Measurements from ENCODE around the gene SSH2. TPM values are rescaled to one million over a fixed set of nuclear protein-coding genes. Genes with fewer than 3 reads are reported as not detected.
"Not testable (repeated sequence)": the region's sequence is repeated elsewhere in the genome, so short reads cannot be mapped to it uniquely, and the experiment has no call there.

Gene SSH2
- polyA plus RNA-seq, 3 donors = 31.9 to 66.6 (median 54.0) TPM

DNA sequence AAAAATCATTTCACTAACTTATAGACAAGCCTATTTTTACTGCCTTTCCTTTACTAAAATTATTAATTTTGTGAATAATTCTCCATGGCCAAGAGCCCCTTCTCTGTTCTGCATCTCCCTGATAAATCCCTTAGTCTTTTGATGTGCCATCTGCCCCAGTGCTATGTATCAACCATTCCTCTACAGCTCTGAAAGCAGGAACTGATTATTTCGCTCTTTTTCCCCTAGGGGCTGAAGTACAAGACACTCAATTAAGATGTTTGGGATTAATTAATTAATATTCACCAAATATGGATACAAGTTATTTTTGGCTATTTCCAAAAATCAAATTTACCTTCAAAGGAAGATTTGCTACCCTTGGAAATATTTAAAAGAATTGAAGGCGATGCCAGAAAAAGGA is 26.6 kb downstream of the SSH2 start:
- Histone ChIP-seq H3K9ac (ENCODE audit: insufficient read depth, low read length, poor library complexity, severe bottlenecking) (no peak overlapping the region), H3K36me3 (replicated peaks in 1 of 2; ENCODE audit: control insufficient read depth in 1 of 2, insufficient read depth in 2 of 2, low read length in 2 of 2) (no peaks in the 10 kb centered on the region), H3K4me2 (replicated peaks; ENCODE audit: extremely low read depth, low read length, poor library complexity, severe bottlenecking) (no peak overlapping the region), H3K4me3 (replicated peaks in 1 of 3; ENCODE audit: low read depth in 2 of 3, low read length in 3 of 3) (no peak overlapping the region), H2AFZ (ENCODE audit: insufficient read depth, low read depth, low read length, poor library complexity, severe bottlenecking) (no peak overlapping the region), H3K4me1 (ENCODE audit: control insufficient read depth in 1 of 2, insufficient read depth in 2 of 2, low read length in 2 of 2) (no peaks in the 10 kb centered on the region), H3K27ac (ENCODE audit: low read depth in 1 of 2, low read length in 2 of 2) (no peak overlapping the region), H3K9me3 (replicated peaks in 1 of 2; ENCODE audit: control insufficient read depth in 1 of 2, insufficient read depth in 1 of 2, low read length in 2 of 2) (peaks cover 0 to 10% of the 10 kb centered on the region in 2 donors), H4K20me1 (ENCODE audit: insufficient read depth, low read length) (peaks cover 20% of the 10 kb centered on the region), H3K27me3 (ENCODE audit: control insufficient read depth in 2 of 2, insufficient read depth in 2 of 2, low read length in 2 of 2) (no peaks in the 10 kb centered on the region), H3K79me2 (ENCODE audit: insufficient read depth, low read length) (peaks cover 63% of the 10 kb centered on the region)
- Mint-ChIP-seq H3K9me3 (peaks cover 5 to 18% (median 8%) of the 10 kb centered on the region in 7 donors), H3K36me3 (peaks cover 5 to 16% of the 10 kb centered on the region in 2 donors), H3K4me3 (no peak overlapping the region), H3K27ac (peak overlapping the region in 1 of 7 donors; percentile 83), H3K27me3 (ENCODE audit: low read depth in 3 of 3) (no peaks in the 10 kb centered on the region), H3K4me1 (peaks cover 7% of the 10 kb centered on the region)
- TF ChIP-seq, protein P1, sequence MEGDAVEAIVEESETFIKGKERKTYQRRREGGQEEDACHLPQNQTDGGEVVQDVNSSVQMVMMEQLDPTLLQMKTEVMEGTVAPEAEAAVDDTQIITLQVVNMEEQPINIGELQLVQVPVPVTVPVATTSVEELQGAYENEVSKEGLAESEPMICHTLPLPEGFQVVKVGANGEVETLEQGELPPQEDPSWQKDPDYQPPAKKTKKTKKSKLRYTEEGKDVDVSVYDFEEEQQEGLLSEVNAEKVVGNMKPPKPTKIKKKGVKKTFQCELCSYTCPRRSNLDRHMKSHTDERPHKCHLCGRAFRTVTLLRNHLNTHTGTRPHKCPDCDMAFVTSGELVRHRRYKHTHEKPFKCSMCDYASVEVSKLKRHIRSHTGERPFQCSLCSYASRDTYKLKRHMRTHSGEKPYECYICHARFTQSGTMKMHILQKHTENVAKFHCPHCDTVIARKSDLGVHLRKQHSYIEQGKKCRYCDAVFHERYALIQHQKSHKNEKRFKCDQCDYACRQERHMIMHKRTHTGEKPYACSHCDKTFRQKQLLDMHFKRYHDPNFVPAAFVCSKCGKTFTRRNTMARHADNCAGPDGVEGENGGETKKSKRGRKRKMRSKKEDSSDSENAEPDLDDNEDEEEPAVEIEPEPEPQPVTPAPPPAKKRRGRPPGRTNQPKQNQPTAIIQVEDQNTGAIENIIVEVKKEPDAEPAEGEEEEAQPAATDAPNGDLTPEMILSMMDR (IDR thresholded peaks at IDR 0.05) = no peak
- intact Hi-C loops (cut with micrococcal nuclease) = no loop called here
- WGBS (ENCODE audit: insufficient coverage) = no CpG with 5 or more reads among the region's 2 CpGs
- DNase-seq = no peak

DNA sequence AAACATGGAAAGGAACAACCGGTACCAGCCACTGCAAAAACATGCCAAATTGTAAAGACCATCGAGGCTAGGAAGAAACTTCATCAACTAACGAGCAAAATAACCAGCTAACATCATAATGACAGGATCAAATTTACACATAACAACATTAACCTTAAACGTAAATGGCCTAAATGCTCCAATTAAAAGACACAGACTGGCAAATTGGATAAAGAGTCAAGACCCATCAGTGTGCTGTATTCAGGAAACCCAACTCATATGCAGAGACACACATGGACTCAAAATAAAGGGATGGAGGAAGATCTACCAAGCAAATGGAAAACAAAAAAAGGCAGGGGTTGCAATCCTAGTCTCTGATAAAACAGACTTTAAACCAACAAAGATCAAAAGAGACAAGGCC is 32.9 kb downstream of the SSH2 start:
- H3K27me3 ChIP-seq (ENCODE audit: control insufficient read depth in 2 of 2, insufficient read depth in 2 of 2, low read length in 2 of 2); intact Hi-C loops (cut with micrococcal nuclease); H3K36me3 Mint-ChIP-seq; H3K27ac ChIP-seq (ENCODE audit: low read depth in 1 of 2, low read length in 2 of 2); H3K27me3 Mint-ChIP-seq (ENCODE audit: low read depth in 3 of 3); H4K20me1 ChIP-seq (ENCODE audit: insufficient read depth, low read length); H3K4me2 ChIP-seq (replicated peaks; ENCODE audit: extremely low read depth, low read length, poor library complexity, severe bottlenecking); H2AFZ ChIP-seq (ENCODE audit: insufficient read depth, low read depth, low read length, poor library complexity, severe bottlenecking); H3K9ac ChIP-seq (ENCODE audit: insufficient read depth, low read length, poor library complexity, severe bottlenecking); H3K4me1 ChIP-seq (ENCODE audit: control insufficient read depth in 1 of 2, insufficient read depth in 2 of 2, low read length in 2 of 2); H3K9me3 ChIP-seq (replicated peaks in 1 of 2; ENCODE audit: control insufficient read depth in 1 of 2, insufficient read depth in 1 of 2, low read length in 2 of 2); DNase-seq; H3K36me3 ChIP-seq (replicated peaks in 1 of 2; ENCODE audit: control insufficient read depth in 1 of 2, insufficient read depth in 2 of 2, low read length in 2 of 2); H3K4me3 ChIP-seq (replicated peaks in 1 of 3; ENCODE audit: low read depth in 2 of 3, low read length in 3 of 3); H3K4me3 Mint-ChIP-seq; H3K27ac Mint-ChIP-seq: not testable (repeated sequence)
- H3K4me1 Mint-ChIP-seq = peaks cover 15% of the 10 kb centered on the region
- H3K79me2 ChIP-seq (ENCODE audit: insufficient read depth, low read length) = peaks cover 29% of the 10 kb centered on the region
- H3K9me3 Mint-ChIP-seq = peaks cover 3 to 10% (median 6%) of the 10 kb centered on the region in 7 donors
- no CpG with 5 or more reads among the region's 4 CpGs for WGBS (ENCODE audit: insufficient coverage)
